HG02943 (cell line): ENCODE data around the gene ATXN1.
"Not testable (repeated sequence)": the region's sequence is repeated elsewhere in the genome, so short reads cannot be mapped to it uniquely, and the experiment has no call there.

Experiments used
- ATAC-seq: cut with Tn5 transposase; IDR thresholded peaks from one replicate; pipeline ENCODE4 v1.9.1; 2021; ENCODE audit warnings: mild to moderate bottlenecking, low read depth, moderate library complexity; ENCODE audit not compliant: unreplicated experiment

ATXN1 gene

DNA sequence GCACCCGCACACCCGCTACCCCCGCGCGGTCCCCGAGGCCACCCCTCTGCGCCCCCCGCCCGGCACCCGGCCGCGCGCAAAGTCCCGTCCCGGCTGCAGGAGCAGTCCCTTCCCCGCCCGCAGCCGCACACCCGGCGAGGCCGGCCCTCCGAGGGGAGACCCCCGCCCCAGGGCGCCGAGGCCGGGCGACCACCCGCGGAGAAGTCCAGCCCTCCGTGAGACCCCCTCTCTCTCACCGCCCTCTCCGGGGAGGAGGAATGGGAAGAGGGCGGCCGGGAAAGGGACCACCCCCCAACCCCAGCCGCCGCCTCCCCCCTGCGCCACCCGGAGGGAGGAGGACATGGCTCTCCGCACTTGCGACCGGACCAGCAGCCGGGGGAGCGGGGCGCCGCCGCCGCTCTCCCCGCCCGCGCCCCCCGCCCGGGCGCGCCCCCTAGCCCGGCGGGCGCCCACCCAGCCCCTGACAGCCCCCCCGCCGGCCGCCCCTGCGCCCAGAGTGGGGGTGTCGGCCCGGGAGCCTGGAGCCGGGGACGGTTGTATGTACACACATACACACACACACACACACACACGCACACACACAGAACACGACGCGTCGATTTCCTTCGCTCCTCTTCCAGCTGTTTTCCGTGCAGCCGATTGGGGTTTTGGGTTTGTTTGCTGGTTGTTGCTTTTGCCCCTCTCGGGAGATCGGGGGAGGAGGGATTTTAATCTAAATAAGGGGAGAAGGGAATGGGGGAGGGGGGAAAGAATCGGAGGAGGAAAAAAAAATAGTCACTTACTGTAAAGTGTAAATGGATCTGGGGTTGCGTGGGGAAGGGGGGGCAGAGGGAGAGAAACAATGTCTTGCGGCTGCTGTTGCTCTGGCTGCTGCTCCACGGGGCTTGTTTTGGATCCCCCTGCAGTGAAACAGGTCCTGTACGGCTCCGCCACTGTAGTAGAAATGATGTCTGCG, at the start of gene ATXN1:
Gene ATXN1, minus strand, starts transcription at position 945 of the 955 bp plus-strand sequence.
- peak; percentile 12 for ATAC-seq

DNA sequence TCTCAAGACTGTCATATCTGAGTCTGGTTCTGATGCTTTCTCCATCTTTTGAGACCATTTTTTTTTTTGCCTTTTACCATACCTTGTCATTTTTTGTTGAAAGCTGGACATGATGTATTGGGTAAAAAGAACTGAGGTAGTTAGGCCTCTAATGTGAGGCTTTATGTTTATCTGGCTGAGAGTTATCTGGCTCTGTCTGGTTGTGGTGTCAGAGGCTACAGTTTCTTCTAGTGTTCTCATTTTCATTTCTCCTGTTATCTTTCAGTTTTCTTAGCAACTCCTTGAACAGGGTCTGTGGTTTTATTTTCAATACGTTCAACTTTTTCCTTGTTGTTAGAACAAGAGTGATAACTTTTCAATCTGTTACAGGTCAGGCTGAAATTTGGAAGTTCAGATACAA, 49.2 kb upstream of the ATXN1 start:
- ATAC-seq, result no peak

DNA sequence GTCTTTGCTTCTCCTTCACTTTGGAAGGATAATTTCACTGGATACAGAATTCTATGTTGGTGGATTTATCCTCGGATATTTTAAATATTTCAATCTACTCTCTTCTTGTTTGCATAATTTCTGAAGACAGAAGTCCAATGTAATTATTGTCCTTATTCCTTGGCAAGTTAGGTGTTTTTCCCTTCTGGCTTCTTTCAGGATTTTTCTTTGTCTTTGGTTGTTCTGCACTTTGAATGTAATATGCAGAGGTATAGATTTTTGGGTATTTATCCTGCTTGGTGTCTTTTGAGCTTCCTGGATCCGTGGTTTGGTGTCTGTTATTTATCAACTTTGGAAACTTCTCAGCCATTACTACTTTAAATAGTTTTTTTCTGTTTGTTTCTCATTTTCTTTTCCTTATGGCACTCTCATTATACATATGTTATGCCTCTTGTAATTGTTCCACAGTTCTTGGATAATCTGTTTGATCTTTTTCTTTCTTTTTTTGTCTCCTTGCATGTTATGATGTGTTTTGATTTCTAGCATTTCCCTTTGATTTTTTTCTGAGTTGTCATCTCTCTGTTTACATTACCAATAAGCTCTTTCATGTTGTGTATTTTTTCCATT, 48.6 kb upstream of the ATXN1 start:
- ATAC-seq, result no peak

DNA sequence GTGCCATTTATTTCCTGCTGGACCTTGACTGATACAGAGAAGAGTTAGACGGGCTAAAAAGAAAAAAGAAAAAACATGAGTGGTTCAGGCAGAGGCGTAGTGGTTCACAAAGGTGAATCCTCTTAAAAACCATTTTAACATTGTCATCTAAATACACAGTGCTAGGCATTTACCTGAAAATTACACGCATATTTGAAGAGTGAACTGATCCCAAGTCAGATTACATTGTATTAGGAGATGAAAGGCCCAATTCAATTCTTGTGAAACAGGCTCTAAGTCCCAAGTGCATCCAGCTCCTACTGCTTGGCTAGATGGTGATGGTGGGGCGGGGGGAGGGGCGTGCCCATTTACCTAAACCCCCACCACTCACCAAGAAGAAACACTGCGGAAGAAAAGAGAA, 46.7 kb upstream of the ATXN1 start:
- ATAC-seq, result no peak

DNA sequence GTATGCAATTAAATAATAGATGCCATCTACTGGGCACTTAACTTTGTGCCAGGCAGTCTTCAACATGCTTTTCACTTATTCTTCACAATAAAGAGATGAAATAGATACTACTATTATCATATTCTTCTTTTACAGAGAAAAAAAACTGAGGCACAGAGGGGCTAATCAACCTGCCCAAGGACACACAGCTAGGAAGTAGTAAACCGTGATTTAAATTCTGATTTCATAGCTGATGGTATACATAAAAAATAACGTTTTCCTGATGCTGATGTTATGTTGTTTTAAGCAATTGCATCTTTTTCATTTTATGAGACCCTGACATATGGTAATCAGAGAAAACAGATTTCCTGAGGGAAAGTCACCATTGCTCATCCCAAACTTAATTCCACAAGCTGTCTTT, 45.1 kb upstream of the ATXN1 start:
- ATAC-seq, result no peak

DNA sequence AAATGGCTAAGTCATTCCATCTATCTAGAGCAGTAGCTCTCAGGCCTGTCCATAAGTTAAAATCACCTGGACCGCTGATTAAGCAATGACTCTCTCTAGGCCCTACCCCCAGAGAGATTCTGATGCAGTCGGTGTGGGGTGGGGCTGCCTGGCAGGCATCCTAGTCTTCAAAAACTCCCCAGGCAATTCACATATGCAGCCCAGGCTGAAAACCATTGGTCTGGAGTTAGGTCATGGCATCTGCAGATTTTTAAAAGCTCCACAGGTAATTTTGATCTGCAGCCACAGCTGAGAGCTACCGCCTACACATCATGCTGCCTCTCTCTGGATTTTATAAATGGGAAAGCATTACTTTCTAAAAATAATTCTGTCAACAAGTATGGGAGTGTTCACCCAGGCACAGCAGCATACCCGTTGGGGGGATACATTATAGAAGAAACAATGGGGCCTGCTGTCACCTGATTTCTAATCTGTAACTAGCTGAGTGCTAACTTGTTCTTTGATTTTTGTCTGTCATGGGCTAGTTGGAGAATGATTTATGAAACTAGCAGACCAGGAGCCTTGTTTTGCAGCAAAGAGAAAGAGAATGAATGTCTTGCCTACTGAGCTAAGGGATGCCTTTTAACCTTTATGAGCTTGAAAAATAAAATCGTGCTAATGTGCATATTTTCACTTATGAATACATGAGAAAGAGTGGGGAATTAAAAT, 44.1 kb upstream of the ATXN1 start:
- no peak for ATAC-seq

DNA sequence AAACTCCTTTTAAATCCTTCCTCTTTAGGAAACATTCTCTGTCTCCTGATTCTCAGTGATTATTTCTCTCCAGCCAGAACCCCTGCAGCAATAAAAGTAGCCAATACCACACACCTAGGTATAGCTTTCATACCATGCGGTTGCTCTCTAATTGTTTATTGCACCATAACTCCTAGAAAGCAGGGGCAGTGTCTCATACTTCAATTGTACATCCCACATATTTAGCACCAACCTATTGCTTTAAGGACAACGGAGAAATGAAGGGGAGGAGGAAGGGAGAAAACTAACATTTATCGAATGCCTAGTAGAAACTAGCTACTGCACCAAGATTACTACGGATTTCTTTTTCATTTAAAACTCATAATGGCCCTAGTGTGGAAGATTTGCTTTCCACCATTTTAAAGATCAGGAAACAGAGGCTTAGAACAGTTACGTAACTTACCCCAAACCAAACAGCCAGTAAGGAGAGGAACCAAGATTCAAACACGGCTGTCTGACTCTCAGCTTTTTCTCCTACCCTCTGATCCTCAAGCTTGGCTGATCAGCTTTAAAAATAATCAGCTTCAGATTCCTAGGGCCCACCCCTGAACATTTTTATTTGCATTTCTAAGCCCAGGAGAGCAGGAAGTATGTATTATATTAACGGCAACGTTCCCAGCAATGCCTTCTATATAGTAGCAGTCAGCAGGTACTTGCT, 43.4 kb upstream of the ATXN1 start:
- ATAC-seq, result no peak

DNA sequence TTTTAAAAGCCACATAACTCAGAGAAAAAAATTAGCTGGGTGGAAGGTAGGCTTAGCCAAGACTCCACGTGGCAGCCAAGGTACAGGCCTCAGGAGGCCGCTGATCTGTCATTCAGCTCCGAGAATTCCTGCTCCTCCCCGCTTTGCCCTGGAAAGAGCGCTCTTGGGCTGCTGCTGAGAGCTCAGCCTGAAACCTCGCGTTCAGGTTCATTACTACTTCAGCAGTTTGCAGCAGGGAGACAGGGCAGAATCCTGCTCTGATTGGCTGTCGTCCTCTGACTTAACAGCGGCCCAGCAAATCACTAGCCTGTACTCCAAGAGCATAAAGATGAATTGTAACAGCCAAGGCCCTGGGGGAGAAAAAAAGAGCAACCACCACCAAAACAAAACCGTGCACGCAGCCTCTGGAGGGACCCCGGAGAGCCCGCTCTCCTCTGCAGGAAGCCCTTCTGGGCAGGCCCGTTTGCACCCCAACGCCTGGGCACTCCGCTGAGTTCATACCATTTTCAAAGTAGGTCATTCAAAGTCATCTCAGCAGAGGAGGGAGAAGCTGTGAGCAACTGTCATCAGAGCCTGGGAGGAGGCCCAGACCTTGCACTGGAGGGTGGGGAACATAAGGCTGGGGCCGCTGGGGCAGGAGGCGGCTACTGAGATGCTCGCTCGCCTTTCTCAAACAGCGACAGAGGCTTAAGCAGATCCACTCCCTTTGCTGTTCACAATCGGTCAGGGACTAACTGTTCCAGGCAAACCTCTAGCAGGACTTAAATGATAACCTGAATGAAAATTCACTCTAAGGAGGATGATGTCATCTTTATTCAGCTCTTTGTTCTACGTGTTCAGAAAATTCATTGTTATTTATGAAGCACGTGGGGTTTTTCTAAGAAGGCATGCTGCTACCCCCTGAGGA, 42.3 kb upstream of the ATXN1 start:
- no peak for ATAC-seq

DNA sequence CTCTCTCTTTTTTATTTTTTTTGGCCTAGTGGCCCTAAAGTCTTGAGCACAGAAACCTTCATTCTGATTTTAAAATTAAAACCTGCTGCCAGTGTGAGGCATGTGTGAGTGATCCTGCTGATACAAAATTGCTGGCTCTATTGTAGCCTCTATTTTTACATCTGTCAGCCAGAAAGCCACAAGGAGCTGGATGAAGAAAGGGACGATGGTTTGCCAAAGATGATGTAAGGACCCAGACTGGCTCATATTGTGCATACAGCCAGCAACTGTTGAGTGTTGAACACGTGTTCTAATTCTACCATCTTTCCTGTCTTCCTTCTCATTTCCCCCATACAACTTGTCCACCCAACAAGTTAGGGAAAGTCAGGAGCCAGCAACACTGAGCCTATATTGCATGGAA, 40.8 kb upstream of the ATXN1 start:
- no peak for ATAC-seq

DNA sequence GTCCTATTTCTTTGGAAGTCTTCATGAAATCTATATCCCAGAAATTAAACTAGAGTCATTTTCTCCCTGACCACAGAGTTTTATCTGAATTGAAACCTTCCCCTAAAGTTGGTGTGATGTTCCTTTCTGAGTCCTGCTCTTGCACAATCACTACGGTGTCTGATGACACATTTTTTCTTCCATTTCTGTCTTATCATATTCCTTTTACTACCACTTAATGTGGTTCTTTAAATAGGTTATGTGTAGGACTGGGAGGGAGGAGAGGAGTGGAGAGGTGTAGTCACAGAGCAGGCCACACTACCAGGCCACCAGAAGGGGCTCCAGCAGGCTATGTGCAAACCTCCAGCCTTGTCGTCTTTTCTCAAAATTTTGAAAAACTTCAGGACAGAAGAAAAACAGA, 39.7 kb upstream of the ATXN1 start:
- ATAC-seq, result no peak

DNA sequence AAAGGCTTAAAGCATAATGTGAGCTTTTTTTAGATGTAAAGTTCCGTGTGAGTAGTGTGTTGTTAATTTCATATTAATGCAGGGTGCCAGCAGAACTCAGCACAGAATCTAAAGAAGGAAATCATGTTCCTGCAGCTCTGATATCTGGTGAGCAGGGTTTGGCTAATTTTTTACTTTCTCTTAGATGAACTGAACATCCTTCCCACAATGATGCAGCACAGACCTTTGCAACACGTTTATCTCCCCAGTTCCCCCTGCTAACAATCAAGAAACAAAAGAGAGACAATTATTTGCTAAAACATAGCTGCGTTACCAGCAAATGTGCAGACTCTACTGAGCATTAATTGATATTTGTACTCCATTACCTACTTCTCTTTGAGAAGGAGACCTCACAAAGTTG, 39.1 kb upstream of the ATXN1 start:
- no peak for ATAC-seq

DNA sequence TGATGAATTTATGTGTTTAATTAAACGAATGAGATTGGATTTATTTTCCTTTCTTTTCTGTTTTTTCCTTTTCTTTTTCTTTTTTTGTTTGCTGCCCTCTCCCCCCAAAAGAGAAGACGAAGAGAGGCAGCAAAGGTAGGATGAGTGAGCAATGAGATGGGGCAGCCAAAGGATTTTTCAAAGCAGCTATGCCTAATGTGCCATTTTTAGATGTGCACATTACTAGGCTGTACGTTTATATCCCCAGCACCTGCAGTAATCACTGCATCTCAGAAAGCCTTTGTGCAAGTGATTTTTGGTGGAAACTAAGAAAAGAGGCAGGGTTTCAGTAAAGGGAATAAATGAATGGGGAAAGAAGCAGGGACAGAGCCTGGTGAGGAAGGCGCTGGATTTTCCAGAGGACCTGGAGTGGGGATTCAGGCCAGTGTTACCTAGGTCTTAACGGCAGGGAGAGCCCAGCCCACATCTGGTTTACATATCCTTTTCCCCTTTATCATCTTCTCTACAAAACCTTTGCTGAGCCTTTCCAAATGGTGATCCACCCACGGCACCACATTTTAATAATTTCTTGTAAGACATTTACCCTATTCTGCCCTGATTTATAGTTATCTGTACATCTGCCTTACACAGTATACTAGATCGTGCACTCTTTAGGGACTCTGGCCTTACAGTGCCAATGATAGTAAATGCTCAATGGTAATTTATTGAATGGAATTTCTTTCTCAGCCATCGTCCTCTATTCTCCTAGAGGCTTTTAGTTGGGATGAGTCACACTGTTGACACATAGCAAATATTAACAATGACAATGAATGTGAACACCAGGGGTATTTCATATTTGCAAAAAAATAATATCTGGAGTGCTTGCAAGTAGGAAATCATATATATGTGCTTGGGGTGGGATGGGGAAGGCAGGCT, 38.3 kb upstream of the ATXN1 start:
- no peak for ATAC-seq

DNA sequence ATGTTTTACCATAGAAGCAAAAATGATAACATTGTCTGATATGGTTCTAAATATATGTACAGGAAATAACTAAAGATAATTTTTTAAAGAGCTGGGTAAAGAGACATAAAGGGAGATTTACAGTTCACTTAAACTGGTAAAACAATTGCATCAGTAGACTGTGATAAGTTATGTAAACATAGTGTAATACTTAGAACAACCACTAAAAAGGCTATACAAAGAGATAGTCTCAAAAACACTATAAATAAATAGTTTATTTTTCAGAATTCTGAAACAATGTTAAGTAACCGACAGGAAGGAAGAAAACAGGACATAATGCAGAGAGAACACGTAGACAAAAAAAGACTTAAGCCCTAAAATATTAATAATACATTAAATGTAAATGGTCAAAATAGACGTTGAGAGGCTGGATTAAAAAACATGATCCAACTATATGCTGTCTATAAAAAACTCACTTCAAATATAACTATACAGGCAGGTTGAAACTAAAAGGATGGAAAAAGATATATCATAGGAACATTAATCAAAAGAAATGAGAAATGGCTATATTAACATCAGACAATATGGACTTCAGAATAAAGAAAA, 32.7 kb upstream of the ATXN1 start:
- ATAC-seq, result no peak

DNA sequence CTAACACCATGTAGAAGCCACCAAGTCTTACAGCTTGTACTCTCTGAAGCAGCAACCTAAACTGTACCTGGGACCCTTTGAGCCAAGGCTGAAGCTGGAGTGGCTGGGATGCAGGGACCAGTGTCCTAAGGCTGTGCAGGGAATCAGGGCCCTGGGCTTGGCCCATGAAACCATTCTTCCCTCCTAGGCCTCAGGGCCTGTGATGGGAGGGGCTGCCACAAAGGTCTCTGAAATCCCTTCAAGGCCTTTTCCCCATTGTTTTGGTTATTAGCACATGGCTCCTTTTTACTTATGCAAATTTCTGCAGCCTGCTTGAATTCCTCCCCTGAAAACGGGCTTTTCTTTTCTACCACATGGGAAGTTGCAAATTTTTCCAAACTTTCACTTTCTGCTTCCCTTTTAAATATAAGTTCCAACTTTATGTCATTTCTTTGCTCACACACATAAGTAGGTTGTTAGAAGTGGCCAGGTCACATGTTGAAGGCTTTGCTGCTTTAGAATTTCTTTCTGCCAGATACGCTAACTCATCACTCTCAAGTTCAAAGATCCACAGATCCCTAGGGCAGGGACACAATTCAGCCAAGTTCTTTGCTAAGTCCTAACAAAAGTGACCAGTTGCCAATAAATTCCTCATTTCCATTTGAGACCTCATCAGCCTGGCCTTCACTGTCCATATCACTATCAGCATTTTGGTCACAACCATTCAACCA, 28.2 kb upstream of the ATXN1 start:
- ATAC-seq, result no peak

DNA sequence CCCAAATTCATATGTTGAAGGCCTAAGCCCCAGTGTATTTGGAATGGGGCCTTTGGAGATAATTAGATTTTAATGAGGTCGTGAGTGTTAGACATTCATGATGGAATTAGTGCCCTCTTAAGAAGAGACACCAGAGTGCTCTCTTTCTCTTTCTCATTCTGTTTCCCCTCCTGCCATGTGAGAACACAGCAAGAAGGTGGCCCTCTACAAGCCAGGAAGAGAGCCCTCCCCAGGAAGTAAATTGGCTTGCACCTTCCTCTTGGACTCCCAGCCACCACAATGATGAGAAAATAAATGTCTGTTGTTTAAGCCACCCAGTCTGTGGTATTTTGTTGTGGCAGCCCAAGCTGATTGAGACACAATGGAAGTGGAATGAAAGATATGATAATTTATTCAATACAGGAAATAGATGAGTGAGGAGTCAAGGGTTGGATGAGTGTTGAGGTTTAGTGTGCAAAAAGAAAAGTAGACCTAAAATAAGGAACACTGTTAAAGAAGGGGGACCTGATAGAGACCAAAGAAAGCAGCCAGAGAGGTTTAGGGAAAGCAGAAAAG, 25.9 kb upstream of the ATXN1 start:
- ATAC-seq, result no peak

DNA sequence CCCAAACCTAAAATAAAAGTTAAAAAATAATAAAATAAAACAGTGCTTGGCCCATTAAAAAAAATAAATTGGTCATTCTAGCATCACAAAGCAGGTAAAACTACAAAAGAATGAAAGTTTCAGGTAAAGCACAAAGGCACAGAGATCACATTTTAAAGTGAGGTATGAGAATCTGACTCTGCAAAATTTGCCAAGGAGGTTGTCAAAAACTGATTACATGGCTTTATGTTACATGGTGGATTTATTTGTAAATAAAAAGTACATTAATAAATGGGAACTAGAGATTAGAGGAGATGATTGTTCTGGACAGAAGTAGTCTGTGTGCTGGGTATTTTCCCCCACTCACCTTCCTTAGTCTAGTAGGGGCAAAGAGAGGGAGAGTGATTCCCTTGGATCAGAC, 24.2 kb upstream of the ATXN1 start:
- no peak for ATAC-seq

DNA sequence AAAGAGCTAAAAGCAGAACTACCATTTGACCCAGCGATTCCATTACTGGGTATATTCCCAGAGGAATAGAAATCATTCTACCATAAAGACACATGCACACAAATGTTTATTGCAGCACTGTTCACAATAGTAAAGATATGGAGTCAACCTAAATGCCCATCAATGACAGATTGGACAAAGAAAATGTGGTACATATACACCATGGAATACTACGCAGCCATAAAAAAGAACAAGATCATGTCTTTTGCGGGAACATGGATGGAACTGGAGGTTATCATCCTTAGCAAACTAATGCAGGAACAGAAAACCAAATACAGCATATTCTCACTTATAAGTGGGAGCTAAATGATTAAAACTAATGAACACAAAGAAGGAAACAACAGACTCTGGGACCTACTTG, 23.7 kb upstream of the ATXN1 start:
- ATAC-seq, result not testable (repeated sequence)
